ENCODE measurements around the gene MAP3K1. TPM values are rescaled to one million over a fixed set of nuclear protein-coding genes. Genes with fewer than 3 reads are reported as not detected.

The MAP3K1 gene
- total RNA-seq, 4 donors from 2014 or later, result 19.4 to 26.3 (median 19.7) TPM

GRCh38 chr5:56791396-56791795 is 24.0 kb upstream of the MAP3K1 start:
- no peak for TF ChIP-seq CTCF (IDR thresholded peaks at IDR 0.05; ENCODE audit: low read depth)

- TF ChIP-seq CTCF (IDR thresholded peaks at IDR 0.05; ENCODE audit: low read depth), result no peak
These were observed 16.8 kb upstream of the MAP3K1 start for GRCh38 chr5:56798521-56798920.

- TF ChIP-seq CTCF (IDR thresholded peaks at IDR 0.05; ENCODE audit: low read depth), result no peak
These were observed 15.2 kb upstream of the MAP3K1 start for GRCh38 chr5:56800186-56800585.

- no peak for TF ChIP-seq CTCF (IDR thresholded peaks at IDR 0.05; ENCODE audit: low read depth)
These were observed 14.1 kb upstream of the MAP3K1 start for GRCh38 chr5:56801256-56801655.

- TF ChIP-seq CTCF (IDR thresholded peaks at IDR 0.05; ENCODE audit: low read depth), result no peak
These were observed 13.1 kb upstream of the MAP3K1 start for GRCh38 chr5:56802205-56802604.

GRCh38 chr5:56803025-56803424 is 12.3 kb upstream of the MAP3K1 start:
- no peak for TF ChIP-seq CTCF (IDR thresholded peaks at IDR 0.05; ENCODE audit: low read depth)

GRCh38 chr5:56803894-56804293 is 11.5 kb upstream of the MAP3K1 start:
- TF ChIP-seq CTCF (IDR thresholded peaks at IDR 0.05; ENCODE audit: low read depth), result no peak

Measured in subcutaneous adipose tissue (tissue), 4 donors.